ENCODE results near the gene SMG6.

The SMG6 gene

DNA sequence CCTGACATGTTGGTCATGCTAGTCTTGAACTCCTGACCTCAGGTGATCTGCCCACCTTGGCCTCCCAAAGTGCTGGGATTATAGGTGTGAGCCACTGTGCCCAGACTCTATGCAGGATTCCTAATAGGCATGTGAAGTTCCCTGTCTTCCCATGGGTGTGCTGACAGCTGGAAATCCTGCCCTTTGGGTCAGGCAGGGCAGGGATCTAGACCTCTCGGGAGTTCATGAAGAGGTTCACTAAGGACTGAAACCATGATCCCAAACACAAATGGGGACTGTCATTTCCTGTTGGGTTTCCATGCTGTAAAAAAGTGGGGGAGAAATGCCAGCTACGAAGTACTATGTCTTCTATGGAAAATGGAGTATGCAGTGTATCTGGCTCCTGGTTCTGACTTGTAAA, 196.5 kb downstream of the SMG6 start:
- Histone ChIP-seq H3K27me3 (ENCODE audit: control insufficient read depth in 1 of 2, insufficient read depth in 2 of 2, low read length in 2 of 2) (no peaks in the 10 kb centered on the region), H3K9me3 (ENCODE audit: control insufficient read depth in 2 of 2, low read length in 2 of 2) (no peaks in the 10 kb centered on the region), H3K4me1 (ENCODE audit: control insufficient read depth, insufficient read depth, low read length) (peaks cover 17% of the 10 kb centered on the region), H3K36me3 (ENCODE audit: control insufficient read depth in 2 of 2, insufficient read depth in 2 of 2, low read length in 2 of 2) (no peaks in the 10 kb centered on the region), H3K9ac (ENCODE audit: low read length in 2 of 2) (no peak overlapping the region), H3K27ac (ENCODE audit: low read length) (peak overlapping the region; percentile 53), H3K4me3 (ENCODE audit: low read length in 2 of 2) (no peak overlapping the region)

DNA sequence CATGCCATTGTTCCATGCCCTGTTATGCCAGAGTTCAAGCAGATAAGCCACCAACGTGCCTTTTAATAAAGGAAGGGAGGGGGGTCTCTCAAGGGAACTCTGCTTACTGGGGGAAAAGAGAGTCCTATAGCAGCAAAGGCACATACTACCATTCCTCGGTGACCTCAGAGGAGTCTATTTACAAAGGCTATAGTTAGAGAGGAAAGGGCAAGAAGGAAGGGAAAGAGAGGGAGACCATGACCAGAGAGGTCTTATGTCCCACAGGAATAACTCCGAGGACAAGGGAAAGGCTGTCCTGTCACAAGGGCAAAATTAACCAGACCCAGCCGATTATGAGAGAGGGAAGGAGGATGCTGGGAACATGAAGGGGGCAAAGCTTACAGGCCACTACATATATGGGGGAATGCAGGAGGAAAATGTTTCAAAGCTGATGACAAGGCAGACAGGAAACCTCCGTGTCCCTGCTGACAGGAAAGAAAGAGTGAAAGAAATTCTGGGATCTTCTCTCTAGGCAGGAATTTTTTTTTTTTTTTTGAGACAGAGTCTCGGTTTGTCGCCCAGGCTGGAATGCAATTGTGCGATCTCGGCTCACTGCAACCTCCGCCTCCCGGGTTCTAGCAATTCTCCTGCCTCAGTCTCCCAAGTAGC, 197.2 kb downstream of the SMG6 start:
- no peak overlapping the region for H3K27ac ChIP-seq (ENCODE audit: low read length)
- H3K4me3 ChIP-seq (ENCODE audit: low read length in 2 of 2) = no peak overlapping the region
- peaks cover 17% of the 10 kb centered on the region for H3K4me1 ChIP-seq (ENCODE audit: control insufficient read depth, insufficient read depth, low read length)
- no peaks in the 10 kb centered on the region for H3K9me3 ChIP-seq (ENCODE audit: control insufficient read depth in 2 of 2, low read length in 2 of 2)
- H3K9ac ChIP-seq (ENCODE audit: low read length in 2 of 2) = no peak overlapping the region
- H3K27me3 ChIP-seq (ENCODE audit: control insufficient read depth in 1 of 2, insufficient read depth in 2 of 2, low read length in 2 of 2) = no peaks in the 10 kb centered on the region
- H3K36me3 ChIP-seq (ENCODE audit: control insufficient read depth in 2 of 2, insufficient read depth in 2 of 2, low read length in 2 of 2) = no peaks in the 10 kb centered on the region

DNA sequence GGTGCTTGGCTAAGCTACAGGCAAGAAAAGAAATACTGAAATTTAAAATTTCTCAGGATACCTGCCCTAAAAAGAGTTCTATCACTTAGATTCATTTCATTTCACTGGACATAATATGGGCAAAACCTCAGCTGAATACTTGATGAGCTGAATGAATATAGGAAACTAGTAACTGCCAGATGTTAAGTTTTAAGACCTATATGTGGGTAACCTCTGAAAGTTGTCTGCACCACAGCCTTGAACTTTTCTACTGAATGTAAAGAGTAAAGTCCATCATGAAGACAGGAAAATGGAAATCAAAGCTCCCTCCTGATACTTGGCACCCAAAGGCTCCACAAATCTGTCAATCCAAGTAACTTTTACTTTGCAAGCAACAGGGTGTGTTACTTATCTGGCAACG, 197.9 kb downstream of the SMG6 start:
- H3K4me1 ChIP-seq (ENCODE audit: control insufficient read depth, insufficient read depth, low read length) = peaks cover 17% of the 10 kb centered on the region
- H3K4me3 ChIP-seq (ENCODE audit: low read length in 2 of 2) = no peak overlapping the region
- no peaks in the 10 kb centered on the region for H3K9me3 ChIP-seq (ENCODE audit: control insufficient read depth in 2 of 2, low read length in 2 of 2)
- H3K27ac ChIP-seq (ENCODE audit: low read length) = no peak overlapping the region
- H3K27me3 ChIP-seq (ENCODE audit: control insufficient read depth in 1 of 2, insufficient read depth in 2 of 2, low read length in 2 of 2) = no peaks in the 10 kb centered on the region
- no peak overlapping the region for H3K9ac ChIP-seq (ENCODE audit: low read length in 2 of 2)
- H3K36me3 ChIP-seq (ENCODE audit: control insufficient read depth in 2 of 2, insufficient read depth in 2 of 2, low read length in 2 of 2) = no peaks in the 10 kb centered on the region

DNA sequence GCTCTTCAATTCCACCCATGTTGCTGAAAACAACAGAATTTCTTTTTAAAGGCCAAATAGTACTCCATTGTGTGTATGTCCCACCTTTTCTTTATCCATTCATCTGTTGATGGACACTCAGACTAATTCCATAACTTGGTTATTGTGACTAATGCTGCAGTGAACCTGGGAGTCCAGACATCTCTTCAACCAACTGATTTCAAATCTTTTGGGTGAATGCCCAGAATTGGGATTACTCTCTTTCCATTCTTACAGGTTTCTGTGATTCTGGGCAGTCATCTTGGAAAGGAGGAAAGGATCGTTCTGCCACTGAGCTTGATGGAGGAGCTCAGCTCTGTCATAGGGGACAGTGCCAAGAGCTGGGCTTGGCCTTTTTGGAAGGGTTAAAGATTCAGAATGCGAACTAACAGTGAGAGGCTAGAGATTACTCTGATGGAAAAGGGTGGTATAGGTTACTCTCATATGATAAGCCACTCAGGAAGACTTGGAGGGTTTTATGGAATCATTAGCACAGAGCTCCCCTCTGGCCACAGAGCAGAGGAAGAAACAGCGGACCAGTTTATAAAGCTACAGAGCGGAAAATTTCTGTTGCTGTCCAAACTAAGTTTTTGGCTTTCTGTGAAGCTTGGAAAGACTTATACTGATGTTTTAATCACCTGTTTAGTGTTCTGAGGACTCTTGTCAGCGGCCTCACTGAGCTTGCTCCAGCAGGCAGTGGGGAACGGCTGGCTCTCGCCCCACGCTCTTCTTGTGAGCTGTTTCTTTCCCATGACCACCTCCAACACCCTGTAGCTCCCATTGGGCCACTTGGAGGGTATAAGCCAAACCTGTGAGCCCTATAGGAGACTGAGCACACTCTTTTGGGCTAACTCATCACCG, 200.4 kb downstream of the SMG6 start:
- no peak overlapping the region for H3K9ac ChIP-seq (ENCODE audit: low read length in 2 of 2)
- no peaks in the 10 kb centered on the region for H3K36me3 ChIP-seq (ENCODE audit: control insufficient read depth in 2 of 2, insufficient read depth in 2 of 2, low read length in 2 of 2)
- H3K9me3 ChIP-seq (ENCODE audit: control insufficient read depth in 2 of 2, low read length in 2 of 2) = no peaks in the 10 kb centered on the region
- peak overlapping the region; percentile 46 for H3K27ac ChIP-seq (ENCODE audit: low read length)
- no peaks in the 10 kb centered on the region for H3K27me3 ChIP-seq (ENCODE audit: control insufficient read depth in 1 of 2, insufficient read depth in 2 of 2, low read length in 2 of 2)
- H3K4me3 ChIP-seq (ENCODE audit: low read length in 2 of 2) = no peak overlapping the region
- H3K4me1 ChIP-seq (ENCODE audit: control insufficient read depth, insufficient read depth, low read length) = peaks cover 17% of the 10 kb centered on the region

DNA sequence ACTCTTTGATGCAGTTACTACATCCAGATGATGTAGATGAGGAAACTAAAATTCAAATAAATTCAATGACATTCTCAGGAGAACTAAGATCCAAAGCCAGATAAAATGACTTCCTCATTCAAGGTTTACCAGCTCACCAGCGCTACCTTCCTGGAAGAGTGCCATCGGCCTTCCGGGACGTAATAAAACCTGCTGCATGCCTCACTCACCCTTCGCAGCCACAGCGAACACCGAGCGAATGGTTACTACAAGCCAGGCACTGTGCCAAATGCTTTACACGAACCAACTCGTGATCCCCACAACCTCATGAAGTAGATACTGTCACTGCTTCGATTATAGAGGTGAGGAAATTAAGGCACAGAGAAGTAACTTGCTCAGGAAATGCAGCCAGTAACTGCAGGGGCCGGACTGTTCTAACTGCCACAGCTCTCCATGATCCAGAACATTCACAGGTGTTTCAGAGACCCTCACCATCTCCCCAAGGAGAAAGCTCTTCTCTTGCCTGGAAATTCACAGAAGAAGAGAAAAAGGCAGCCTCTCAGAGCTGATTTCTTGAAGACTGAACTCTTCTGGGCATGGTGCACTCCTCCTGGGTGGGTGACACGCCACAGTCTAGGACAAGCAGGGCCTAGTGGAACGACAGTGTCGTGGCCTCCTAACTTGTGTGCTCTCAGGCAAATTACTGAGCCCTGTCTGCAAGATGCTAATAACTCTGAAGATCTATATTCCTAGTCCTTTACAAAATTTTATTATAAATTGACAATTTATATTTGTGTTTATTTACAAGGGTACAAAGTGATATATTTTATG, 201.9 kb downstream of the SMG6 start:
- no peak overlapping the region for H3K27ac ChIP-seq (ENCODE audit: low read length)
- H3K27me3 ChIP-seq (ENCODE audit: control insufficient read depth in 1 of 2, insufficient read depth in 2 of 2, low read length in 2 of 2) = no peaks in the 10 kb centered on the region
- H3K4me1 ChIP-seq (ENCODE audit: control insufficient read depth, insufficient read depth, low read length) = peaks cover 7% of the 10 kb centered on the region
- H3K9me3 ChIP-seq (ENCODE audit: control insufficient read depth in 2 of 2, low read length in 2 of 2) = no peaks in the 10 kb centered on the region
- no peak overlapping the region for H3K4me3 ChIP-seq (ENCODE audit: low read length in 2 of 2)
- no peaks in the 10 kb centered on the region for H3K36me3 ChIP-seq (ENCODE audit: control insufficient read depth in 2 of 2, insufficient read depth in 2 of 2, low read length in 2 of 2)
- no peak overlapping the region for H3K9ac ChIP-seq (ENCODE audit: low read length in 2 of 2)

DNA sequence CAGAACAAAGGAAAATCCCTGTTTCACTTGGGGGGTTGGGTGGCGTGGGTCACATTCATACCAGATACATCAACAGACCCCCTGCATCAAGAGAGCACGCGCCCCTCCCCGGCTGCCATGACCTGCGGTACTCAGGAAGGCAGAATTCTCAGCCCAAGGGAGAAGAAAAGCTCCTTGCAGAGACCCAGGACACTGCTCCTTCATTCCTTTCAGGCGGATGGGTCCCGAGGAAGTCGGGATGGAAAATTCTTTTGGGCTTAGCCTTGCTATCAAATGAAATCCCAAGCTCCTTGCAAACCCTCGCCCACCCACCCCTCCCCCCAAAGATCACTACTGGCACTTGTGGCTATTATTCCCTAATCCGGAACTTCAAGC, 208.1 kb downstream of the SMG6 start:
- Histone ChIP-seq H3K36me3 (ENCODE audit: control insufficient read depth in 2 of 2, insufficient read depth in 2 of 2, low read length in 2 of 2) (peaks cover 0 to 8% of the 10 kb centered on the region in 2 donors), H3K4me3 (ENCODE audit: low read length in 2 of 2) (no peak overlapping the region), H3K9me3 (ENCODE audit: control insufficient read depth in 2 of 2, low read length in 2 of 2) (no peaks in the 10 kb centered on the region), H3K27me3 (ENCODE audit: control insufficient read depth in 1 of 2, insufficient read depth in 2 of 2, low read length in 2 of 2) (no peaks in the 10 kb centered on the region), H3K4me1 (ENCODE audit: control insufficient read depth, insufficient read depth, low read length) (peaks cover 4% of the 10 kb centered on the region), H3K9ac (ENCODE audit: low read length in 2 of 2) (no peak overlapping the region), H3K27ac (ENCODE audit: low read length) (peak overlapping the region; percentile 11)

DNA sequence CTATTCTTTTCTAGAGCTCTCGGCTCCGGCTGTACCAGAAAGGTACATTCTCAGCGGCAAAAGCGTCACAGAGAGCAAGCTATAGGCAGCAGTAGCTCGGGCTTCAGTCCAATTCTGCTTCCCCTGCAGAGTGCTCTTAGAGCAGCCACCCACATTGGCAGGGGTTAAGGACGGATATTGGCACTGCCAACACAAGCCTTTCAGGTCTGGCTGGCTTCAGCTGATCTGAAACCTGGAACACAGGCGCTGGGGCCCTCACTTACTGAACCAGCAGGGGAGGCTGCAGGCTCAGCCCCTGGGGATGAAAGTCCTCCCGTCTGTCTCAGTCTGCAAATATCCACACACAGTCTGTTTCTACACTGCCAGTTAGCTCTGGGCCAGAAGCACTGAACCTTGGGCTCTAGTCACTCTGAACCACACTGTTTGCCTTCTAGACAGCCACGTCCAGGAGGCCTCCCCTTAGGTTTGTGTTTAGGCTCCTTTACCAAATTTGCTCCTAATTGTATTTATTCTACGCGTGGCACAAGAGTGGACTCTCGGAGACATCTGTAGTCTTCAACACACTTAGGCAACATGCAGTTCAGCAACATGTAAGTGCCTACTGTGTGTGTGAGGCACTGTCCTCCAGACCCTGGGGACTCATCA, 208.6 kb downstream of the SMG6 start:
- Histone ChIP-seq H3K27me3 (ENCODE audit: control insufficient read depth in 1 of 2, insufficient read depth in 2 of 2, low read length in 2 of 2) (no peaks in the 10 kb centered on the region), H3K4me1 (ENCODE audit: control insufficient read depth, insufficient read depth, low read length) (peaks cover 8% of the 10 kb centered on the region), H3K9me3 (ENCODE audit: control insufficient read depth in 2 of 2, low read length in 2 of 2) (no peaks in the 10 kb centered on the region), H3K36me3 (ENCODE audit: control insufficient read depth in 2 of 2, insufficient read depth in 2 of 2, low read length in 2 of 2) (peaks cover 0 to 8% of the 10 kb centered on the region in 2 donors), H3K27ac (ENCODE audit: low read length) (peak overlapping the region; percentile 11), H3K9ac (ENCODE audit: low read length in 2 of 2) (no peak overlapping the region), H3K4me3 (ENCODE audit: low read length in 2 of 2) (no peak overlapping the region)

DNA sequence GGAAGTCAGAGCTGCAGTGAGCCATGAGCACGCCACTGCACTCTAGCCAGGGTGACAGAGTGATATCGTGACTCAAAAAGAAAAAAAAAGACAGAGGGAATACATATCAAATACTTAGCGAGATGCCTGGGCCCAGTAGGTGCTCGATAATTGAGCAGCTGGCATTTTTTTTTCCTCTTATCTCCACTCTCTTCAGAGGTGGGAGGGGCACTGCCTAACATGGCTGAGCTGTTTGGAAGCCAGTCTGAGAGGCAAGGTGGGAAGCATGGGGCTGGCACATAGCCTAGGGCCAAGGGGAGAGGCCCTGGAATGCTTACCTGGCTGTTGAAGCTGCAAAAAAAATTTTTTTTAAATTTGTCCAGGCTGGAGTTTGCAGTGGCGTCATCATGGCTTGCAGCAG, 210.2 kb downstream of the SMG6 start:
- Histone ChIP-seq H3K9me3 (ENCODE audit: control insufficient read depth in 2 of 2, low read length in 2 of 2) (no peaks in the 10 kb centered on the region), H3K36me3 (ENCODE audit: control insufficient read depth in 2 of 2, insufficient read depth in 2 of 2, low read length in 2 of 2) (peaks cover 0 to 10% of the 10 kb centered on the region in 2 donors), H3K4me3 (ENCODE audit: low read length in 2 of 2) (no peak overlapping the region), H3K27me3 (ENCODE audit: control insufficient read depth in 1 of 2, insufficient read depth in 2 of 2, low read length in 2 of 2) (no peaks in the 10 kb centered on the region), H3K27ac (ENCODE audit: low read length) (no peak overlapping the region), H3K9ac (ENCODE audit: low read length in 2 of 2) (no peak overlapping the region), H3K4me1 (ENCODE audit: control insufficient read depth, insufficient read depth, low read length) (peaks cover 18% of the 10 kb centered on the region)

DNA sequence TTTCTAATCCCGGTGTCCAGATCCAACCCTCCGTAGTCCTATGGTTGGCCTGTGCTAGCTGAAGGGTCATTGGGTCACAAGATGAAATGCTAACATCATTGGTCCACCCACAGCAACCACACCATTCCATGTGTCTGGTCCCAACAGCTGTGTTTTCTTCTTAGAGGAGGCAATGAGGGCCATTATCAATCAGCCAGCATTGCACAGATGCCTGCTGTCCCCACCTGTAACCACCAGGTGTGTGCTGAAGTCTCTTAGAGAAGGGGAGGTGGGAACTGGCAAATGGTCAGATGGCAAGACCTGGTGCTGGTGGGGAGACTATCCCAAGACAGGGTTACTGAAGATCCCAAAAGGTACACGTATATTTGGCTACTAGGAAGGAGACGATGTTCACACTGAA, 211.3 kb downstream of the SMG6 start:
- H3K4me1 ChIP-seq (ENCODE audit: control insufficient read depth, insufficient read depth, low read length) = peaks cover 29% of the 10 kb centered on the region
- H3K27me3 ChIP-seq (ENCODE audit: control insufficient read depth in 1 of 2, insufficient read depth in 2 of 2, low read length in 2 of 2) = no peaks in the 10 kb centered on the region
- H3K36me3 ChIP-seq (ENCODE audit: control insufficient read depth in 2 of 2, insufficient read depth in 2 of 2, low read length in 2 of 2) = peaks cover 0 to 10% of the 10 kb centered on the region in 2 donors
- H3K9me3 ChIP-seq (ENCODE audit: control insufficient read depth in 2 of 2, low read length in 2 of 2) = no peaks in the 10 kb centered on the region
- no peak overlapping the region for H3K4me3 ChIP-seq (ENCODE audit: low read length in 2 of 2)
- H3K27ac ChIP-seq (ENCODE audit: low read length) = no peak overlapping the region
- no peak overlapping the region for H3K9ac ChIP-seq (ENCODE audit: low read length in 2 of 2)

DNA sequence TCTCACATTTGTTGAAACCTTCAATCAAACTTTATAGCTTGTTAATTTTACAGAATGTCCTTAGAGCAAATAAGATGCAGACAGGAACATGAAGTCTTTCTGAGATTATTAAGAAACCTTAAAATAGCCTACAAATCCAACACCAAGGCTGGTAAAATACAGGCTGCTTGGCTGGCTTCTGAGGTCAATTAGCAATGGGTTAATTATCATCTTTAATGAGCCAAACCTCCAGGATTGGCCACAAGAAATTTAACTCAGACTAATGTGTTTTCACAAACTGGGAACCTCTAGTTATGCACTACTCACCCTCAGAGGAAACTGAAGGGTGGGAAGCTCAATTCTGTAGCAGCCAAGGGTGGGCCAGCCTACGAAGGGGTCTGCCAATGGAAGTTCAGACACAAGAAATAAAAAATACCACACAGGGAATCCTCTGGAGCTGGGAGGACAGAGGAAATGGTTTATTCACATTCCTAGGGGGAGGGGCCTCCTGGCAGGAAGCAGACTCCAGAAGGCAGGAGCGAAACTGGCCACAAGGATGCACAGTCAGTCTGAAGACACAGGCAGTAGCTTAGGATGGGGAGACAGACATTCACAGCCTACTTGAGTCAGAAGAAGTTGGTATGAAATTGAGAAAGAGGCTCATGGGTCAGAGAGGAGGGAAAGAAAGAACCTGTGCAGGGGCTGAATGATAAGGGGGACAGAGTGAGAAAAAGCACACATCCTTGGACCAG, 212.6 kb downstream of the SMG6 start:
- Histone ChIP-seq H3K4me1 (ENCODE audit: control insufficient read depth, insufficient read depth, low read length) (peaks cover 37% of the 10 kb centered on the region), H3K27ac (ENCODE audit: low read length) (no peak overlapping the region)

More for the DNA sequence above, 212.6 kb downstream of the SMG6 start:
- Histone ChIP-seq H3K9me3 (ENCODE audit: control insufficient read depth in 2 of 2, low read length in 2 of 2) (no peaks in the 10 kb centered on the region), H3K36me3 (ENCODE audit: control insufficient read depth in 2 of 2, insufficient read depth in 2 of 2, low read length in 2 of 2) (peaks cover 0 to 10% of the 10 kb centered on the region in 2 donors), H3K27me3 (ENCODE audit: control insufficient read depth in 1 of 2, insufficient read depth in 2 of 2, low read length in 2 of 2) (no peaks in the 10 kb centered on the region), H3K4me3 (ENCODE audit: low read length in 2 of 2) (no peak overlapping the region), H3K9ac (ENCODE audit: low read length in 2 of 2) (no peak overlapping the region)
